ENCODE results near the gene OMA1. TPM values are rescaled to one million over a fixed set of nuclear protein-coding genes. Genes with fewer than 3 reads are reported as not detected.

The OMA1 gene
- total RNA-seq, 1 experiment from 2014 or later = 34.8 TPM

- no peak for DNase-seq (ENCODE audit: low spot score)
Measured at GRCh38 chr1:58459911-58460310, 86.6 kb downstream of the OMA1 start.

DNA sequence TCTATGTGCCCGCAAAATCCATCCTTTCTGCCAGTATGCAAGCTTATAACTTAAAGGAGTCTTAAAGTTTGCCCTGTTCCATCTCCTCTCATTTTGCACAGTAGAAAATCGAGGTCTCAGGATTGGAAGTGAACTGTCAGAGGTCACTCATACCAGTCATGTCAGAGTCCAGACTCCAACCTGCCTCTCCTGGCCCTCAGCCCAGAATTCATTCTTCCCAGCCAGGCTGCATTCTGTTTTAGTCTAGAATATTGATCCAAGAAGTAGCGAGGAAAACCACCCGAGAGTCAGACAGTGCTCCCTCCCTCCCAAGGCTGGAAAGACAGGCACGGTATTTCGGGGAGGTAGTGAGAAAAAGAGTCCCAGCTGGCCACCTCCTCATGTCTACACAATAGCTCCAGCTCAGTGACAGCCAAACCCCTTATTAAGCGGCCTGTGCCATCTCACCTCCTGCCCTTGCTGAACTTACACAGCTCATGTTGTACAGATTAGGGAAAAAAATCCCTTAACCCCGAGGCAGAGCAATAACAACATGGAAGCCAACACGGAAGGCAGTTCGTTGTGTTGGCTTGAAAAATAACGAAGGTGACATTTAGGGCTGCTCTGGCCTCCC is 89.4 kb downstream of the OMA1 start:
- no peak for DNase-seq (ENCODE audit: low spot score)

- no peak for DNase-seq (ENCODE audit: low spot score)
Measured at GRCh38 chr1:58456470-58456869, 90.1 kb downstream of the OMA1 start.

DNA sequence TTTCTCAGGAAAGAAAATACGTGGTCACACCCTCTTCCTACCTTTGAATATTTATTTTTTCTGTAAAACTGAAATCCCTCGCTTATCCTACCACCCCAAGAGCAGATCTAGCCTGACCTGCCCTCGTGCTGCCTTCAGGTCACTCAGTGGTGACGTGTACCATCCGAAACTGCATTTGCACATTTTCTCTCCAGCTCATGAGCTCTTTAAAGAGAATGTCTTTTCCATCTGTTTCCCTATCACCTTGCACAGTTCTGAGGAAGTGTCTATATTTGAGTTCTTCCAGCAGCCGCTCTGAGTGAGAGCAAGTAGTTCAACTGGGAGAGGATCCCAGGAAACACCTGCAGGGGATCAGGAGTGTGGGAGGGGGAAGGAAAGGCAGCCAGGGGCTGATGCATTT is 91.7 kb downstream of the OMA1 start:
- DNase-seq (ENCODE audit: low spot score) = no peak

GRCh38 chr1:58454385-58454784 is 92.1 kb downstream of the OMA1 start:
- DNase-seq (ENCODE audit: low spot score) = no peak

GRCh38 chr1:58451560-58452191 is 94.8 kb downstream of the OMA1 start:
- DNase-seq (ENCODE audit: low spot score) = no peak

GRCh38 chr1:58447886-58448285 is 98.6 kb downstream of the OMA1 start:
- DNase-seq (ENCODE audit: low spot score) = no peak

- no peak for DNase-seq (ENCODE audit: low spot score)
Measured at GRCh38 chr1:58447042-58447441, 99.5 kb downstream of the OMA1 start.

DNA sequence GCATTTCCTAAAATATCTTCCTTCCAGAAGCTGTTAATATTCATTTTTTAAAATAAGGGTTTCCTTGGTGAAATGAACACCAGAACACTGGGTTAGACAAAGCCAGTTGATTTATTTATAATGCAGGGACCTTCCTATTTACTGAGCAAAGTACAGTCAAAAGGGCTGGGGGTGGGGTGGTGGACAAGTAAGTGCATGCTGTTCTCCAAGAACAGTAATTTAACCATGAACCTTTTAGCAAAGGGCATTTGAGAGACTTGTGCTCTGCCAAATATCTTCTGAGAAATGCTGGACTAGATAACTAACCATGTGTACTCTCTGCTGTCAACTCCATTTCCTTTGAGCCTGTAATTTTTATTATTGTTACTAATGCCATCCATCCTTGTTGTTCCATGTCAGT is 100.2 kb downstream of the OMA1 start:
- DNase-seq (ENCODE audit: low spot score) = no peak

DNA sequence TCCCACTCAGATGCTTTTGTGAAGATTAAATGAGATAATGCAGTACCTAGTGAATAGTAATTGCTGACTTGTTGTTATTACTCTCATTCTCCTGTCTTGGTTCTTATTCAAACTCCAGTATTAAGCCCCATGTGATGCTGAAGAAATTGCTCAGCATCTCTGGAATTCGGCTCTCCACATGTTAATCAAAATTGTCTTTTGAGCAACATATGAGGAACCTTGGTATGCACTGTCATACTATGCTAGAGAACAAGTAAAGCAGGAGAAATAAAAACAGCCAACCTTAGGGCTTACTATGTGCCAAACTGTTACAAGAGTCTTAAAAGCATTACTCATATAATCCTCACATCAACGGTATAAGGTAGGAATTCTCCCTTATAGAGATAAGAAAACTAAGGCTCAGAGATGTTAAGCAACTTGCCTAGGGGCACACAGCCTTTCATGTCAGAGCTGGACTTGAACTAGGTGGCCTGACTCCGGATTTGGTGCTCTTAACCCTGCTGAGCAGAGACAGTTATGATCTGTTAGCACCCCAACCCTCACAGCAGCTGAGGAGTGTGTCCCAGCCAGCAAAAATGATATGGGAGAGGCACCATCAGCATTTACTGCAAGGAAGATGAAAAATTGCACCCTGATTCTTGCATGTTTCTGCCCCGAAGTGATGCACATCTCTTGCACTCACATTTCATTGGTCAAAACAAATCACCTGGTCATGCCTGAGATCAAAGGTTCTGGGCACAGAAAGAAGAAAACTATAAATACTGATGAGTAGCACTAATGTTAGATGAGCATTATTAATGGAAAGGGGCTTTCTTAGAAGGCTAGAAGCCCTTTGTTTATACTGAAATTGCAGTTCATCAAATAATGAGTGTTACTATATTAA is 102.3 kb downstream of the OMA1 start:
- DNase-seq (ENCODE audit: low spot score) = no peak

GRCh38 chr1:58442114-58442513 is 104.4 kb downstream of the OMA1 start:
- DNase-seq (ENCODE audit: low spot score) = no peak

DNA sequence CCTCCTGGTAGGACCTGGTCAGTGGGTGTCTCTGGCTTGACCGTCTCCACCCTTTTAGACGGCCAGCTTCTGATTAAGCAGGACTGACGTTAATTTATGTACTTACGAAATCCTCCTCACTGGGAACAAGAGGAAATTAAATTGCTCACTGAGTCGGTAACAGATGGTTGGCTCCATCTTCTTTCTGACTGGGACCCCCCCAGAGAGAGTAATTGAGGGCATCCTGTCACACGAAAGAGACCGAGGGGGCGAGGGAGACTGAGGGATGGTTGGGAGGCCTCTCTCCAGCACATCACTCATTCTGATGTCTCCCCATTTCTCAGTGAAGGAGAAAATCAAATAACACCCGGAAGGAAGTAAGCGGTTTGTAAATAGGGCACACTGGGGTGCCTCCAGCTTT is 104.8 kb downstream of the OMA1 start:
- no peak for DNase-seq (ENCODE audit: low spot score)

DNA sequence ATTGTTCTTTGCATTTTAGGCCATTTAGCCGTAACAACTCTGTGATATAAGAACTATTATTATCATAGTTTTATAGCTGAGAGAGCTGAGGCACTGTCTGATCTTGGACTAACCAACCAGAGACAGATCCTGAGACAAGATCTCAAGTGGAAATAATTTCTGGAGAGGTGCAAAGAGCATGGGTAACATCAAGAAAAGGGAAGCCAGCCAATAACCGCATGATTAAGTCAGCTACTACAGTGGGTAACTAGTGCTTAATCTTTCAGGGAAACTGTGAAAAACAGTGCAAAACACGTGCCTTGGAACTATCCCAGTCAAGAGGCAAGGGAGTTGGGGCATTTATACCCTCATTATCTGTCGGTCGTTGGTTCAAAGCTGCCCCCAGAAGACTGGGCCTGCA is 105.8 kb downstream of the OMA1 start:
- DNase-seq (ENCODE audit: low spot score) = no peak

DNA sequence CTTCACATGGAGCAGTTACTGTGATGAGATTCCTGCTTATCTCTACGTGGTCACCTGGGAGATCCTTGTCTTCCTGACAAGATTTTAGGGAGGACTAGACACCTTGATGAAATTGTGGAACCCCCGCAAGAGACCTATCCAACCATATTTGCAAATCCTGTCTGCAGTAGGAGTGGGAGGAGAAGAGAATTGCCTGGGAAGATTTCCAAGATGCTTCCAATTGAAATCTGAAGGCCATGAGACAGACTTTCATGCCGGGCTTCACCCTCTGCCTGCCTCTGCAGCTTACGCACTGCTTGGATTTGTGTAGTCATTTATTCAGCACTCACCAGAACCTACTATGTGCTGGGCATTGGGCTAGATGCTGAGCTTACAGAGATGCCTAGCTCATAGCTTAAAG is 106.6 kb downstream of the OMA1 start:
- no peak for DNase-seq (ENCODE audit: low spot score)

GRCh38 chr1:58438468-58438867 is 108.1 kb downstream of the OMA1 start:
- DNase-seq (ENCODE audit: low spot score) = no peak

DNA sequence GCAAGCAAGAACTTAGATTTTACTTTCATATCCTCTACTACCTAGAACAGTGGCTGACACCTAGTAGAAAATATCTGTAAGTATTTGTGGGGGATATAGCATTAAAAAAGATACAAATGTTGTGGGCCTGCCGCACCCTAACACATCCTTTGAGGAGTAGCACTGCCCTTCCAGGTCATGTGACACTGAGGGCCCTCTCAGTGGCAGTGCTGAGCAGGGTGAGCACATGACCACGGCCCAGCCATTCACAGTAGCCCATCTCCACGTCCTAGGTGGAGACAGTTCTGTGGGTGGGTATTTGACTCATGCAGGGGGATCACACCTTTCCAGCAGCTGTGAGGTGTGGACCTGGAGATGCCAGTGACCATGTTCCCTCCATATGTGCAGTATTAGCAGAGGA is 108.9 kb downstream of the OMA1 start:
- no peak for DNase-seq (ENCODE audit: low spot score)

GRCh38 chr1:58436615-58437297 is 109.8 kb downstream of the OMA1 start:
- no peak for DNase-seq (ENCODE audit: low spot score)

- DNase-seq (ENCODE audit: low spot score) = no peak
Measured at GRCh38 chr1:58435376-58435775, 111.2 kb downstream of the OMA1 start.

DNA sequence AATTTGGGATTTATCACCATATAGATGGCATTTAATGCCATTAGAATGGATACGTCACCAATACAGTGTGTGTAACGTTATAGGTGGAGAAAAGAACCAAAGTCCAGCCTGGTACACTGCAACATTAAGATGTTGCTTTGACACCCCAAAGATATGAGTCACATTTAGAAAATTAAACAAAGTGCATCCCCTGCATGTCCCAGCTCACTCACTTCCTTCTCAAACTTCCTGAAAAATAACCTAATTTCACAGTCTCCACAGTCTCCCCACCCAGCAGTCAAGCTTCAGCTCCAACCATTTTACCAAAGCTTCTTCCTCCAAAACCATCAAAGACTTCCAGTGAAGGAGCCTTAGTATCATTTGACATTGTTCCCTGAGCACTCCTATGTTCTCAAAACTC is 111.9 kb downstream of the OMA1 start:
- no peak for DNase-seq (ENCODE audit: low spot score)

- DNase-seq (ENCODE audit: low spot score) = no peak
Measured at GRCh38 chr1:58434181-58434580, 112.3 kb downstream of the OMA1 start.

- DNase-seq (ENCODE audit: low spot score) = peak; percentile 93
Measured at GRCh38 chr1:58432851-58433668, 113.5 kb downstream of the OMA1 start.
